Tibial artery (tissue), 4 donors: ENCODE results near the gene ZNF185.
"Not testable (repeated sequence)": the region's sequence is repeated elsewhere in the genome, so short reads cannot be mapped to it uniquely, and the experiment has no call there.

Source experiments
- DNase-seq, 2 donors: peaks; one replicate each; pipeline ENCODE4 v3.0.0-alpha.2; 2019
- H3K27ac ChIP-seq, 2 donors: fragments of 200-600 bp; sonication (generic) in 1 of 2; 1 replicate in 1 of 2; 2 replicates in 1 of 2; pipeline ENCODE4 v1.5.1; 2018 to 2019; ENCODE audit warnings: mild to moderate bottlenecking in 1 of 2
- H3K27me3 ChIP-seq, 2 donors: fragments of 200-600 bp; sonication (generic) in 1 of 2; one replicate each; pipeline versions ENCODE4 v1.5.1 to v1.6.0; 2016 to 2019
- H3K36me3 ChIP-seq, 3 donors: fragments of 200-600 bp; sonication (generic) in 2 of 3; one replicate each; pipeline ENCODE4 v1.5.1; 2016 to 2019; ENCODE audit warnings: mild to moderate bottlenecking in 2 of 3
- H3K4me1 ChIP-seq, 4 donors: fragments of 200-600 bp; sonication (generic) in 2 of 4; 1 replicate in 3 of 4; 2 replicates in 1 of 4; pipeline ENCODE4 v1.5.1; 2016 to 2019
- H3K4me3 ChIP-seq, 2 donors: fragments of 200-600 bp; sonication (generic) in 1 of 2; 1 replicate in 1 of 2; 2 replicates in 1 of 2; pipeline ENCODE4 v1.5.1; 2018 to 2019; ENCODE audit warnings: mild to moderate bottlenecking in 2 of 2
- H3K9me3 ChIP-seq, 3 donors: fragments of 200-600 bp; sonication (generic) in 1 of 3; one replicate each; pipeline ENCODE4 v1.5.1; 2016 to 2019
- intact Hi-C: fragments of 100-400 bp; cut with DNase I; formaldehyde crosslinking; loops from one replicate; pipeline ENCODE4 v1.15.0; 2023; ENCODE audit warnings: low total_unique reads
- TF ChIP-seq, protein P1 (sequence below), 2 experiments: fragments of 200-600 bp in 1 of 2; fragments of 450-650 bp in 1 of 2; IDR thresholded peaks; one replicate each; pipeline ENCODE4 v1.5.1; 2017 to 2019; ENCODE audit warnings: antibody characterized with exemption in 2 of 2, mild to moderate bottlenecking in 1 of 2, moderate library complexity in 1 of 2

Gene ZNF185

DNA sequence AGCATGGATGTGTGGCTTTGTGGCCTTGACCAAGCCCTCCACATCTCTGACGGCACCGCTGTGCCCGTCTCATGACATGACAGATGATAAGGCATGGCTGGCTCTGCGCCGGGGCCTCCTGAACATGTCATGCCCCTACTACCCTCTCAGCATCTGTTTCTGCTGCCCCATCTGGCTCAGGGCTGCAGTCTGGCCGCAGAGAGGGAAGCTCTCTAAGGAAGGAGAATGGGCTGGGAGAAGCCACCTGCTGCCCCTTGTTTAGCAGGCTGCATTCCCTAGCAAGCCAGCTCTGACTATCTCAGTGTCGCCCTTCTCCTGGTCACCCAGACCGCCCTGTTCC is 7.2 kb downstream of the ZNF185 start:
- Histone ChIP-seq H3K4me1 (peaks cover 0 to 5% (median 0%) of the 10 kb centered on the region in 4 donors), H3K27ac (no peak overlapping the region), H3K27me3 (no peaks in the 10 kb centered on the region), H3K4me3 (no peak overlapping the region), H3K36me3 (no peaks in the 10 kb centered on the region), H3K9me3 (no peaks in the 10 kb centered on the region)
- intact Hi-C loops, result no loop called here
- no peak for DNase-seq
- TF ChIP-seq, protein P1, sequence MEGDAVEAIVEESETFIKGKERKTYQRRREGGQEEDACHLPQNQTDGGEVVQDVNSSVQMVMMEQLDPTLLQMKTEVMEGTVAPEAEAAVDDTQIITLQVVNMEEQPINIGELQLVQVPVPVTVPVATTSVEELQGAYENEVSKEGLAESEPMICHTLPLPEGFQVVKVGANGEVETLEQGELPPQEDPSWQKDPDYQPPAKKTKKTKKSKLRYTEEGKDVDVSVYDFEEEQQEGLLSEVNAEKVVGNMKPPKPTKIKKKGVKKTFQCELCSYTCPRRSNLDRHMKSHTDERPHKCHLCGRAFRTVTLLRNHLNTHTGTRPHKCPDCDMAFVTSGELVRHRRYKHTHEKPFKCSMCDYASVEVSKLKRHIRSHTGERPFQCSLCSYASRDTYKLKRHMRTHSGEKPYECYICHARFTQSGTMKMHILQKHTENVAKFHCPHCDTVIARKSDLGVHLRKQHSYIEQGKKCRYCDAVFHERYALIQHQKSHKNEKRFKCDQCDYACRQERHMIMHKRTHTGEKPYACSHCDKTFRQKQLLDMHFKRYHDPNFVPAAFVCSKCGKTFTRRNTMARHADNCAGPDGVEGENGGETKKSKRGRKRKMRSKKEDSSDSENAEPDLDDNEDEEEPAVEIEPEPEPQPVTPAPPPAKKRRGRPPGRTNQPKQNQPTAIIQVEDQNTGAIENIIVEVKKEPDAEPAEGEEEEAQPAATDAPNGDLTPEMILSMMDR (IDR thresholded peaks at IDR 0.05), result no peak

DNA sequence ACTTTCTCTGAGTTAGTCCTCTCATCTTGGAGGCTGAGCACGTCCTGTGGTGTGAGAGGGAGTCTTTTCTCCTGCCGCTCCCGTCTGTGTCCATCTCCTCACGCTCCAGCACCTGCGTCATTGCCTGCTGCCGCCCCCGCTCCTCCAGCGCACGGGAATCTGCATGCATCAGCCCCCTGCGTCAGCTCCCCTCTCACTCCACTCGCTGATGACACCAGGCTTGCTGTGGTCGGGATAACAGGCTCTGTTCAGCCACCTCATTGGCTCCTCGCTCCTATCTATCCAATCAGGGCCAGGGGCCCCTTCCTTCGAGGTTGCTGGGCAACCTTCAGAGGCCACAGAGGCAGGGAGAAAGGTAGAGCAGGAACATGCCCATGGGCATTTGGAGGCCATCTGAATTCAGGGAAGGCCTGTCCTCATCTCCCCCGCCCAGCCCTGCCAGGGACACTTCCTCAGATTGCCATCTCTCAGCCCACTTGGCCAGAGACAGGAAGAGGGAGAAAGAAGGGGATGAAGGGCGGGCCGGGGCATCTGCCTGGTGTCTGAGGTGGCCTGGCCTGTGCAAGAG is 9.3 kb downstream of the ZNF185 start:
- Histone ChIP-seq H3K27ac (no peak overlapping the region), H3K4me3 (no peak overlapping the region), H3K4me1 (no peaks in the 10 kb centered on the region), H3K36me3 (no peaks in the 10 kb centered on the region), H3K27me3 (no peaks in the 10 kb centered on the region), H3K9me3 (no peaks in the 10 kb centered on the region)
- intact Hi-C loops, result no loop called here
- TF ChIP-seq, protein P1 (IDR thresholded peaks at IDR 0.05), result no peak
- no peak for DNase-seq

DNA sequence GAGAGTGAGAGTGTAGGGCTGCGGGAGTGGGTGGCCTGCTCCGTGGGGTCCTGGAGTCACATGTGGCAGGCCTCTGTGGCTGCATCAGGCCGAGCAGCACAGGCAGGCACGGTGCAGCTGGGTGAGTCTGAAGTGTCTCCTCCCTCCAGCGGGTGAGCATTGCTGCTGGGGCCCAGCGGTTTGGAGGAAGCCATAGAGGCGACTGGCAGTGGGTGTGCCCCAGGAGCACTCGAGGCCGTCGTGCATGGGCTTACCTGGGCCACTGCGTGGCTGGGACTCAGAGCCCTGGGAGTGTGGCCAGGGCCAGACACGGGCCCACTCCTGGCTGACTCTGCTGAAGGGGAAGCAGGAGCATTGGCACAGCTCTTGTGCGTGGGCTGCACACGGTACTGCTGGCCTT is 10.6 kb downstream of the ZNF185 start:
- H3K27me3 ChIP-seq, result no peaks in the 10 kb centered on the region
- H3K36me3 ChIP-seq, result no peaks in the 10 kb centered on the region
- DNase-seq, result no peak
- no peak overlapping the region for H3K27ac ChIP-seq
- no peak overlapping the region for H3K4me3 ChIP-seq
- intact Hi-C loops, result no loop called here
- H3K4me1 ChIP-seq, result no peaks in the 10 kb centered on the region
- TF ChIP-seq, protein P1 (IDR thresholded peaks at IDR 0.05), result no peak
- H3K9me3 ChIP-seq, result no peaks in the 10 kb centered on the region

DNA sequence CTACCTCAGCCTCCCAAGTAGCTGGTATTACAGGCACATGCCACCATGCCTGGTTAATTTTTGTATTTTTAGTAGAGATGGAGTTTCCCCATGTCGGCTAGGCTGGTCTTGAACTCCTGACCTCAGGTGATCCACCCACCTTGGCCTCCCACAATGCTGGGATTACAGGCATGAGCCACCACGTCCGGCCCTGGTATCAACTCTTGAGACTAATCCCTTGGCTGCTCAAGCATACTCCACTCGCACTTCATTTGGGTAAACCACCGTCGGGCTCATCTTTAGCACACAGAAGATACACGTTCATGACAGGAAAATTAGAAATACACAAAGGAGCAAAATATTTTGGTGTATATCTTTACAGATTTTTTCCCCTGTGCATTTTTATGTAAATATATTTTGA is 12.2 kb downstream of the ZNF185 start:
- DNase-seq, intact Hi-C loops, H3K27me3 ChIP-seq, H3K27ac ChIP-seq, H3K4me1 ChIP-seq, H3K9me3 ChIP-seq, H3K36me3 ChIP-seq, H3K4me3 ChIP-seq: not testable (repeated sequence)

DNA sequence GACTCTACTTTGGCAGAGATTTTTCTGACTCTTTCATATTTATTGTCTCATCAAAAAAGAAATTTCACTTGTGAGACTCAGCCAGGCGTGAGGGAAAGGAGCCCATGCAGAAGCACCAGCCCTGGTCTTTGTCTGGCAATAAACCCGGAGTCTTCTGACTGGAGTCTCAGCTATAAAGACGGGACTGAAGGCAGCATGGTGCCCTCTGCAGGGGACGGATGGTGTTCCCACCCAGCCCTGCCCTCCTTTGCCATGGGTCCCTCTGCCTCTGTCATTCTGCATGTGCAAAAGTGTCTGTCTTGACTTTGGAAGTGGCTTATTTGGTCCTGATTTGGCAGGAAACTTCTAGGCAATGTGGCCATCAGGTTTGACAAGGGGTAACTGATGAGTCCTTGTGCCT is 14.2 kb downstream of the ZNF185 start:
- TF ChIP-seq, protein P1 (IDR thresholded peaks at IDR 0.05), result no peak
- Histone ChIP-seq H3K36me3 (no peaks in the 10 kb centered on the region), H3K27ac (no peak overlapping the region), H3K4me1 (no peaks in the 10 kb centered on the region), H3K4me3 (no peak overlapping the region), H3K9me3 (no peaks in the 10 kb centered on the region), H3K27me3 (no peaks in the 10 kb centered on the region)
- intact Hi-C loops, result no loop called here
- no peak for DNase-seq

DNA sequence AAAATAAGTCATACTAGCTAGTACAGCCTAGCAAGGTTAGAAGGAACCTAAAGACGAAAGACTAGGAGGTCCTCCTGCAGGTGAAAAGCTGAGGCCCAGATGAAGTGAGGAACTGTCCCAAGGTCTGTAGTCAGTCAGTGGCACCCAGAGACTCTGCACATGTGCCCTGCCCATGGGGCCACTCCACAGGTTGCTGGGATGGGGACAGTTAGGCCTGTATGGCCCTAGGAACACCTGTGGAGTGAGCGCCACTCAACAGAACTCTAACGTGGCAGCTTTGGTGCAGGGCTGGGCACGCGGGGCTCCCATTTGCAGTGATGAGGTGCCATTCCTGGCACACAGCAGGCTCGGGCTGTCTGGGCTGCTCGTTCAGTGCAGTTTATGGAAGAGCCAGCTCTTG is 14.8 kb downstream of the ZNF185 start:
- TF ChIP-seq, protein P1 (IDR thresholded peaks at IDR 0.05), result no peak
- intact Hi-C loops, result no loop called here
- no peaks in the 10 kb centered on the region for H3K9me3 ChIP-seq
- no peaks in the 10 kb centered on the region for H3K4me1 ChIP-seq
- H3K36me3 ChIP-seq, result no peaks in the 10 kb centered on the region
- DNase-seq, result no peak
- H3K27ac ChIP-seq, result no peak overlapping the region
- H3K27me3 ChIP-seq, result no peaks in the 10 kb centered on the region
- H3K4me3 ChIP-seq, result no peak overlapping the region
